GM12878 (cell line): ENCODE measurements around the gene DNAJC12. TPM values are rescaled to one million over a fixed set of nuclear protein-coding genes. Genes with fewer than 3 reads are reported as not detected.

Experiments used
- ATAC-seq: fragments of 200-7000 bp; cut with Tn5 transposase; 3 replicates; pipeline ENCODE4 v1.9.1; 2020; ENCODE audit warnings: mild to moderate bottlenecking, moderate library complexity
- BruUV-seq: library from RNA; stranded (reverse); fragments of 400-500 nt; replicated peaks from 2 replicates; lab custom pipeline; 2021; lab: Mats Ljungman, UMichigan
- CTCF ChIA-PET: fragments of 300-600 bp; sonication (Branson Sonifier 250); formaldehyde crosslinking; extraction: SDS; loops from one replicate; lab custom pipeline; 2021; ENCODE audit warnings: inconsistent platforms; lab: Yijun Ruan, JAX
- POLR2A ChIA-PET: fragments of 350-600 bp; formaldehyde crosslinking; extraction: SDS; loops from one replicate; lab custom pipeline; 2021; ENCODE audit warnings: inconsistent platforms; lab: Charles Lee
- RAD21 ChIA-PET: fragments of 300-600 bp; sonication (Branson Sonifier 250); formaldehyde crosslinking; loops from one replicate; lab custom pipeline; 2023; ENCODE audit warnings: antibody characterized with exemption; ENCODE audit not compliant: unreplicated experiment; lab: Charles Lee
- SMC1A ChIA-PET: fragments of 300-600 bp; sonication (Branson Sonifier 250); formaldehyde crosslinking; loops from one replicate; lab custom pipeline; 2023; ENCODE audit not compliant: unreplicated experiment, uncharacterized antibody; lab: Charles Lee
- DNase-seq: peaks from one replicate; pipeline ENCODE4 v3.0.0-alpha.2; 2011; ENCODE audit warnings: low read depth, low spot score
- FAIRE-seq: peaks from 3 replicates; lab custom pipeline; 2011; peaks lifted over from hg19 to GRCh38; lab: Jason Lieb, UNC
- H2AFZ ChIP-seq: 2 replicates; pipeline ENCODE4 v1.6.0; 2011; ENCODE audit warnings: low read depth, low read length, control low read depth; ENCODE audit not compliant: control insufficient read depth
- H3K27ac ChIP-seq: 2 replicates; pipeline ENCODE4 v1.5.1; 2011; ENCODE audit warnings: control low read depth; ENCODE audit not compliant: control insufficient read depth, insufficient read depth
- H3K27me3 ChIP-seq, 2 experiments: replicated peaks in 1 of 2; 2 replicates each; pipeline versions ENCODE4 v1.6.0 to v1.6.1; 2011; ENCODE audit warnings: low read length in 1 of 2; ENCODE audit not compliant: control insufficient read depth in 2 of 2, insufficient read depth in 2 of 2
- H3K36me3 ChIP-seq, 2 experiments: 2 replicates each; pipeline ENCODE4 v1.5.1; 2011; ENCODE audit warnings: low read length in 1 of 2; ENCODE audit not compliant: control insufficient read depth in 2 of 2, insufficient read depth in 2 of 2
- H3K4me1 ChIP-seq: 2 replicates; pipeline ENCODE4 v1.6.1; 2011; ENCODE audit warnings: mild to moderate bottlenecking, low read length, moderate library complexity, mixed read lengths; ENCODE audit not compliant: control insufficient read depth, insufficient read depth
- H3K4me2 ChIP-seq: 2 replicates; pipeline ENCODE4 v1.6.0; 2011; ENCODE audit warnings: control low read depth; ENCODE audit not compliant: control insufficient read depth, insufficient read depth
- H3K4me3 ChIP-seq: fragments of 200-600 bp; sonication (generic); 2 replicates; pipeline ENCODE4 v1.5.1; 2016
- H3K79me2 ChIP-seq: 2 replicates; pipeline ENCODE4 v1.6.0; 2011; ENCODE audit warnings: low read length; ENCODE audit not compliant: control insufficient read depth, insufficient read depth
- H3K9ac ChIP-seq: 2 replicates; pipeline ENCODE4 v1.8.0; 2011; ENCODE audit warnings: low read length, control low read depth, mixed read lengths; ENCODE audit not compliant: control insufficient read depth, insufficient read depth
- H3K9me3 ChIP-seq: replicated peaks from 3 replicates; pipeline ENCODE4 v1.5.1; 2011; ENCODE audit warnings: mild to moderate bottlenecking, low read length; ENCODE audit not compliant: control insufficient read depth, insufficient read depth
- H4K20me1 ChIP-seq: 2 replicates; pipeline ENCODE4 v1.6.0; 2011; ENCODE audit not compliant: control insufficient read depth, insufficient read depth
- ATF2 ChIP-seq: IDR thresholded peaks from 2 replicates; pipeline ENCODE4 v1.6.1; 2012; ENCODE audit warnings: low read length, inconsistent platforms
- CREB1 ChIP-seq: IDR thresholded peaks from 2 replicates; pipeline ENCODE4 v1.6.1; 2012; ENCODE audit warnings: low read depth, mild to moderate bottlenecking, inconsistent platforms
- ETV6 ChIP-seq, 2 experiments: fragments of 450-650 bp in 1 of 2; IDR thresholded peaks in 1 of 2; conservative IDR thresholded peaks in 1 of 2; 2 replicates each; pipeline ENCODE4 v1.6.1; 2014; ENCODE audit warnings: antibody characterized with exemption in 1 of 2, borderline replicate concordance in 1 of 2, low read depth in 1 of 2, mild to moderate bottlenecking in 1 of 2, moderate library complexity in 1 of 2
- HCFC1 ChIP-seq: fragments of 150-350 bp; IDR thresholded peaks from 2 replicates; pipeline ENCODE4 v1.6.1; 2014; ENCODE audit warnings: low read length
- IKZF2 ChIP-seq, 2 experiments: fragments of 450-650 bp; IDR thresholded peaks; 2 replicates each; pipeline ENCODE4 v1.6.1; 2017; ENCODE audit warnings: mild to moderate bottlenecking in 2 of 2, moderate library complexity in 2 of 2
- RUNX3 ChIP-seq: IDR thresholded peaks from 2 replicates; pipeline ENCODE4 v1.6.1; 2012; ENCODE audit warnings: low read length, inconsistent platforms
- TCF7 ChIP-seq: IDR thresholded peaks from 2 replicates; pipeline ENCODE4 v1.6.1; 2014; ENCODE audit warnings: antibody characterized with exemption, borderline replicate concordance
- ZBED1 ChIP-seq: IDR thresholded peaks from 2 replicates; pipeline ENCODE4 v1.6.1; 2016; ENCODE audit warnings: borderline replicate concordance
- WGBS: methylation state at CpG from one replicate; pipeline ENCODE4 v1.1.6; 2016; ENCODE audit warnings: low lambda C conversion rate; ENCODE audit not compliant: insufficient replicate concordance, insufficient coverage; ENCODE audit errors: missing lambda C conversion rate; 5-methylcytosine and 5-hydroxymethylcytosine counted together
- in situ Hi-C: fragments of 300-500 bp; cut with MboI; formaldehyde crosslinking; loops from 9 replicates; pipeline ENCODE4 v1.14.3; 2018; ENCODE audit warnings: mixed read lengths
- intact Hi-C: fragments of 100-400 bp; cut with micrococcal nuclease; formaldehyde crosslinking; loops from one replicate; pipeline ENCODE4 v1.14.2; 2022; ENCODE audit not compliant: unreplicated experiment
- polyA plus RNA-seq, 11 experiments: library from polyadenylated mRNA; depleted of rRNA in 4 of 11; unstranded in 6 of 11; stranded (reverse) in 5 of 11; fragments of >200 nt; fragmentation: Nextera tagmentation in 4 of 11; fragmentation: Illumina TruSeq in 1 of 11; extraction: Ambion mirVana in 4 of 11; extraction: Trizol in 1 of 11; gene quantifications; 1 replicate in 1 of 11; 2 replicates in 10 of 11; pipeline versions ENCODE4 v1.2.1 to v1.2.3, GENCODE V29; 2011 to 2016; ENCODE audit warnings: inconsistent platforms in 2 of 11, missing spikeins in 2 of 11, low read depth in 1 of 11
- total RNA-seq, 4 experiments: library from RNA; depleted of rRNA in 3 of 4; stranded (reverse); fragments of >200 nt in 3 of 4; fragmentation: Illumina TruSeq in 1 of 4; extraction: Trizol in 1 of 4; gene quantifications; 2 replicates each; pipeline versions ENCODE4 v1.2.1 to v1.2.3, GENCODE V29; 2013 to 2021
- TF ChIP-seq, protein P1 (sequence below): fragments of 450-650 bp; IDR thresholded peaks from 2 replicates; pipeline ENCODE4 v1.6.1; 2016; ENCODE audit warnings: mild to moderate bottlenecking, moderate library complexity, borderline replicate concordance

Gene DNAJC12
- total and polyA plus RNA-seq, 10 of the 15 experiments (the other 5 are each of a cell fraction or from before 2014, with no cell fraction given): 1.1 to 4.5 (median 3.0) TPM

GRCh38 chr10:67790534-67791408 is 47.2 kb downstream of the DNAJC12 start:
- 21% methylated on average over 6 of the region's 6 CpGs for WGBS
- Histone ChIP-seq H3K4me2 (no peak overlapping the region), H4K20me1 (no peaks in the 10 kb centered on the region), H3K79me2 (no peaks in the 10 kb centered on the region), H3K4me1 (peaks cover 4% of the 10 kb centered on the region; the same call in 1 of the 2 replicates), H2AFZ (no peak overlapping the region), H3K9ac (no peak overlapping the region), H3K27ac (no peak overlapping the region), H3K9me3 (no peaks in the 10 kb centered on the region), H3K36me3 (no peaks in the 10 kb centered on the region), H3K4me3 (no peak overlapping the region), H3K27me3 (no peaks in the 10 kb centered on the region)
- ChIA-PET SMC1A (interaction anchor here (0.6 to 3.6 kb wide), 9 partner anchors 11 to 548 kb away, joined by 3 to 36 read pairs (median 4); no protein-coding TSS in a partner anchor), POLR2A (no interaction called here), CTCF (interaction anchor here (0.9 to 7.7 kb wide), 5 partner anchors 10 to 511 kb away, joined by 5 to 113 read pairs (median 10); no protein-coding TSS in a partner anchor), RAD21 (interaction anchor here (0.7 to 4.2 kb wide), 4 partner anchors 16 to 511 kb away, joined by 3 to 64 read pairs (median 4); no protein-coding TSS in a partner anchor)
- peak; percentile 60 for ATAC-seq
- TF ChIP-seq RUNX3: peak; percentile 36; the same call in 1 of the 2 replicates
- no peak for TF ChIP-seq HCFC1
- TF ChIP-seq CREB1: 0 out of 2 replicates have a peak, but pooled peaks have one; percentile 34
- no peak for FAIRE-seq
- in situ Hi-C loops: no loop called here
- BruUV-seq: no TSS peak
- no peak for DNase-seq
- intact Hi-C loops: no loop called here

DNA sequence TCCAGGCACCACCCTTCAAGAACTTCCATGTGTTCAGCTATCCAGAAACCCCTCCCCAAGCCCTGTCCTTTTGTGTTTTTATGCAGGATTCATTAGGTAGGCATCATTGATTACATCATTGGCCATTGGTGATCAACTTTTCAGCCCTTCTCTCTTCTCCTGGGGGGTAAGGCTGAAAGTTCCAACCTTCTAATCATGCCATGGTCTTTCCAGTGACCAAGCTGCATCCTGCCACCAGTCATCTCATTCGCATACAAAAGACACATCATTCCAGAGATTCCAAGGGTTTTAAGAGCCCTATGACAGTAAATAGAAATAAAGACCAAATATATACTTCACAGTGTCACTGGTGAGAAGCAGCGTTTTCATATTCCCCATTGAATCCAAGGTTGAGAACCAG is 48.2 kb downstream of the DNAJC12 start:
- no TSS peak for BruUV-seq
- ChIA-PET SMC1A (interaction anchor here (0.6 to 3.6 kb wide), 10 partner anchors 11 to 549 kb away, joined by 3 to 36 read pairs (median 5); partner anchors contain the start of gene DNAJC12), RAD21 (interaction anchor here (0.7 to 4.2 kb wide), 4 partner anchors 17 to 512 kb away, joined by 3 to 64 read pairs (median 4); no protein-coding TSS in a partner anchor), CTCF (interaction anchor here (0.9 to 7.7 kb wide), 9 partner anchors 11 to 512 kb away, joined by 5 to 113 read pairs (median 16); no protein-coding TSS in a partner anchor), POLR2A (interaction anchor here (0.6 kb wide), 1 partner anchor 59 kb away, joined by 4 read pairs; no protein-coding TSS in a partner anchor)
- DNase-seq (no peak), FAIRE-seq (no peak), ATAC-seq (no peak)
- no peaks in the 10 kb centered on the region for H3K79me2 ChIP-seq
- H3K27me3 ChIP-seq: no peaks in the 10 kb centered on the region
- H3K4me3 ChIP-seq: no peak overlapping the region
- H3K9ac ChIP-seq: no peak overlapping the region
- H3K4me1 ChIP-seq: peaks cover 5% of the 10 kb centered on the region
- intact Hi-C loops (no loop called here), in situ Hi-C loops (loop anchor here (5.0 kb wide), 1 partner anchor 368 kb away; no protein-coding TSS in a partner anchor)
- no peaks in the 10 kb centered on the region for H4K20me1 ChIP-seq
- no peaks in the 10 kb centered on the region for H3K36me3 ChIP-seq
- H3K27ac ChIP-seq: no peak overlapping the region
- 50% methylated on average over 2 of the region's 2 CpGs for WGBS
- H3K9me3 ChIP-seq: no peaks in the 10 kb centered on the region
- H2AFZ ChIP-seq: no peak overlapping the region
- no peak overlapping the region for H3K4me2 ChIP-seq
- TF ChIP-seq ATF2: no peak
- TF ChIP-seq IKZF2 (IDR thresholded peaks at IDR 0.05): no peak
- TF ChIP-seq, protein P1, sequence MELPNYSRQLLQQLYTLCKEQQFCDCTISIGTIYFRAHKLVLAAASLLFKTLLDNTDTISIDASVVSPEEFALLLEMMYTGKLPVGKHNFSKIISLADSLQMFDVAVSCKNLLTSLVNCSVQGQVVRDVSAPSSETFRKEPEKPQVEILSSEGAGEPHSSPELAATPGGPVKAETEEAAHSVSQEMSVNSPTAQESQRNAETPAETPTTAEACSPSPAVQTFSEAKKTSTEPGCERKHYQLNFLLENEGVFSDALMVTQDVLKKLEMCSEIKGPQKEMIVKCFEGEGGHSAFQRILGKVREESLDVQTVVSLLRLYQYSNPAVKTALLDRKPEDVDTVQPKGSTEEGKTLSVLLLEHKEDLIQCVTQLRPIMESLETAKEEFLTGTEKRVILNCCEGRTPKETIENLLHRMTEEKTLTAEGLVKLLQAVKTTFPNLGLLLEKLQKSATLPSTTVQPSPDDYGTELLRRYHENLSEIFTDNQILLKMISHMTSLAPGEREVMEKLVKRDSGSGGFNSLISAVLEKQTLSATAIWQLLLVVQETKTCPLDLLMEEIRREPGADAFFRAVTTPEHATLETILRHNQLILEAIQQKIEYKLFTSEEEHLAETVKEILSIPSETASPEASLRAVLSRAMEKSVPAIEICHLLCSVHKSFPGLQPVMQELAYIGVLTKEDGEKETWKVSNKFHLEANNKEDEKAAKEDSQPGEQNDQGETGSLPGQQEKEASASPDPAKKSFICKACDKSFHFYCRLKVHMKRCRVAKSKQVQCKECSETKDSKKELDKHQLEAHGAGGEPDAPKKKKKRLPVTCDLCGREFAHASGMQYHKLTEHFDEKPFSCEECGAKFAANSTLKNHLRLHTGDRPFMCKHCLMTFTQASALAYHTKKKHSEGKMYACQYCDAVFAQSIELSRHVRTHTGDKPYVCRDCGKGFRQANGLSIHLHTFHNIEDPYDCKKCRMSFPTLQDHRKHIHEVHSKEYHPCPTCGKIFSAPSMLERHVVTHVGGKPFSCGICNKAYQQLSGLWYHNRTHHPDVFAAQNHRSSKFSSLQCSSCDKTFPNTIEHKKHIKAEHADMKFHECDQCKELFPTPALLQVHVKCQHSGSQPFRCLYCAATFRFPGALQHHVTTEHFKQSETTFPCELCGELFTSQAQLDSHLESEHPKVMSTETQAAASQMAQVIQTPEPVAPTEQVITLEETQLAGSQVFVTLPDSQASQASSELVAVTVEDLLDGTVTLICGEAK: no peak
- TF ChIP-seq ZBED1: no peak
- no peak for TF ChIP-seq TCF7
- TF ChIP-seq ETV6 (conservative IDR thresholded peaks at IDR 0.05 in 1 of 2, IDR thresholded peaks at IDR 0.05 in 1 of 2; ENCODE audit: borderline replicate concordance in 1 of 2, low read depth in 1 of 2): no peak
